Transverse colon (tissue), 4 donors: ENCODE data around the gene OR51I2. TPM values are rescaled to one million over a fixed set of nuclear protein-coding genes. Genes with fewer than 3 reads are reported as not detected.

Experiments used
- DNase-seq: peaks from one replicate; pipeline ENCODE4 v3.0.0-alpha.2; 2019
- H3K27ac ChIP-seq, 4 donors: fragments of 200-600 bp; sonication (generic); 2 replicates each; pipeline ENCODE4 v1.5.1; 2016 to 2018; ENCODE audit warnings: inconsistent platforms in 4 of 4
- H3K27me3 ChIP-seq: fragments of 200-600 bp; sonication (generic); 2 replicates; pipeline ENCODE4 v1.5.1; 2017; ENCODE audit warnings: inconsistent platforms
- H3K36me3 ChIP-seq, 4 donors: fragments of 200-600 bp; sonication (generic); 2 replicates each; pipeline ENCODE4 v1.5.1; 2017 to 2019; ENCODE audit warnings: inconsistent platforms in 4 of 4
- H3K4me1 ChIP-seq, 4 donors: fragments of 200-600 bp; sonication (generic); 2 replicates each; pipeline ENCODE4 v1.5.1; 2017 to 2020; ENCODE audit warnings: inconsistent platforms in 4 of 4
- H3K4me3 ChIP-seq, 4 donors: fragments of 200-600 bp; sonication (generic); 1 replicate in 1 of 4; 2 replicates in 3 of 4; pipeline versions ENCODE4 v1.5.1 to v1.6.1; 2017 to 2019; ENCODE audit warnings: inconsistent platforms in 4 of 4
- H3K9me3 ChIP-seq, 2 donors: fragments of 200-600 bp; sonication (generic); 2 replicates each; pipeline ENCODE4 v1.5.1; 2017 to 2019; ENCODE audit warnings: inconsistent platforms in 2 of 2
- EP300 ChIP-seq: sonication (generic); formaldehyde crosslinking; IDR thresholded peaks from one replicate; pipeline ENCODE4 v1.6.1; 2017; ENCODE audit warnings: antibody characterized with exemption, low read depth
- POLR2A ChIP-seq: fragments of 450-650 bp; IDR thresholded peaks from one replicate; pipeline ENCODE4 v1.6.1; 2016; ENCODE audit warnings: antibody characterized with exemption, mild to moderate bottlenecking, moderate library complexity
- POLR2AphosphoS5 ChIP-seq, 3 donors: sonication (generic); formaldehyde crosslinking; IDR thresholded peaks; one replicate each; pipeline ENCODE4 v1.6.1; 2016; ENCODE audit warnings: antibody characterized with exemption in 3 of 3
- WGBS, 2 donors: methylation state at CpG; one replicate each; pipeline ENCODE4 v1.1.5; 2018; ENCODE audit warnings: low coverage in 1 of 2; 5-methylcytosine and 5-hydroxymethylcytosine counted together
- in situ Hi-C, 4 donors: fragments of 200-750 bp; cut with MboI; loops; one replicate each; pipeline versions ENCODE4 v1.15.0 to v1.15.1; 2017; ENCODE audit warnings: low sequenced_read_pairs in 3 of 4, low pct_ligation_motif_present in 1 of 4, low pct_unique_long_range_greater_than_20kb in 1 of 4
- intact Hi-C: fragments of 100-400 bp; cut with DNase I; formaldehyde crosslinking; loops from one replicate; pipeline ENCODE4 v1.15.1; 2023; ENCODE audit warnings: low total_unique reads
- total RNA-seq, 4 donors: library from RNA; depleted of rRNA; stranded (reverse); fragments of >200 nt; gene quantifications; one replicate each; pipeline ENCODE4 v1.1.0, GENCODE V29; 2016
- TF ChIP-seq, protein P1 (sequence below), 5 experiments: fragments of 200-600 bp in 3 of 5; fragments of 450-650 bp in 2 of 5; sonication (generic) in 3 of 5; IDR thresholded peaks; 1 replicate in 2 of 5; 2 replicates in 3 of 5; pipeline ENCODE4 v1.5.1; 2016 to 2017; ENCODE audit warnings: antibody characterized with exemption in 5 of 5, inconsistent platforms in 3 of 5, mild to moderate bottlenecking in 2 of 5, moderate library complexity in 1 of 5

The OR51I2 gene
- total RNA-seq, 4 donors from 2014 or later: not detected

GRCh38 chr11:5489576-5490357 is 40.6 kb downstream of the OR51I2 start:
- no peak for DNase-seq
- TF ChIP-seq EP300 (no peak), POLR2AphosphoS5 (IDR thresholded peaks at IDR 0.05) (no peak), POLR2A (no peak)
- TF ChIP-seq, protein P1, sequence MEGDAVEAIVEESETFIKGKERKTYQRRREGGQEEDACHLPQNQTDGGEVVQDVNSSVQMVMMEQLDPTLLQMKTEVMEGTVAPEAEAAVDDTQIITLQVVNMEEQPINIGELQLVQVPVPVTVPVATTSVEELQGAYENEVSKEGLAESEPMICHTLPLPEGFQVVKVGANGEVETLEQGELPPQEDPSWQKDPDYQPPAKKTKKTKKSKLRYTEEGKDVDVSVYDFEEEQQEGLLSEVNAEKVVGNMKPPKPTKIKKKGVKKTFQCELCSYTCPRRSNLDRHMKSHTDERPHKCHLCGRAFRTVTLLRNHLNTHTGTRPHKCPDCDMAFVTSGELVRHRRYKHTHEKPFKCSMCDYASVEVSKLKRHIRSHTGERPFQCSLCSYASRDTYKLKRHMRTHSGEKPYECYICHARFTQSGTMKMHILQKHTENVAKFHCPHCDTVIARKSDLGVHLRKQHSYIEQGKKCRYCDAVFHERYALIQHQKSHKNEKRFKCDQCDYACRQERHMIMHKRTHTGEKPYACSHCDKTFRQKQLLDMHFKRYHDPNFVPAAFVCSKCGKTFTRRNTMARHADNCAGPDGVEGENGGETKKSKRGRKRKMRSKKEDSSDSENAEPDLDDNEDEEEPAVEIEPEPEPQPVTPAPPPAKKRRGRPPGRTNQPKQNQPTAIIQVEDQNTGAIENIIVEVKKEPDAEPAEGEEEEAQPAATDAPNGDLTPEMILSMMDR (IDR thresholded peaks at IDR 0.05): no peak
- 44 to 51% methylated on average over 5 of the region's 5 CpGs for WGBS, 2 donors
- intact Hi-C loops (loop anchor here (2.0 to 5.0 kb wide), 2 partner anchors 29 to 318 kb away; partner anchors contain the start of gene OR52N2), in situ Hi-C loops (no loop called here)
- Histone ChIP-seq H3K27me3 (no peaks in the 10 kb centered on the region), H3K27ac (no peak overlapping the region), H3K4me1 (no peaks in the 10 kb centered on the region), H3K9me3 (no peaks in the 10 kb centered on the region), H3K4me3 (no peak overlapping the region), H3K36me3 (no peaks in the 10 kb centered on the region)

DNA sequence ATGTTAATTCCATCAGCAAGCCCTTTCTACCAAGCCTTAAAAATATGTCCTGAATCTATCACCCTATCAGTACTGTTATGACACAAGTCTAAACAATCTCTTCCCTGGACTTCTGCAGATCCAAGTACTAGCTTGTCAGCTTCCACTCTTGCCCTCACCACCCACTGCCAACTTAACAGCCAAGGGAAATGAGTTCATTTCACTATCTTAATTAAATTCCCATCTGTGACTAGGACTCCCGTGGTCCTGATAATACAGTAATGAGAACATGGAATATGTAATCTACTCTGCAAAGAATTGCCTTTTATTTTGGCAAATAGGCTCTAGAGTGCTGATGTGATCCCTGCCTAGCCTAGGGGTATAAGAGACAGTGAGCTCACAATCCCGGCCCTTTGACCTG is 50.5 kb downstream of the OR51I2 start:
- no peak for DNase-seq
- no peak overlapping the region for H3K4me3 ChIP-seq
- no peaks in the 10 kb centered on the region for H3K9me3 ChIP-seq
- no peak overlapping the region for H3K27ac ChIP-seq
- intact Hi-C loops (no loop called here), in situ Hi-C loops (no loop called here)
- no peaks in the 10 kb centered on the region for H3K36me3 ChIP-seq
- no peaks in the 10 kb centered on the region for H3K4me1 ChIP-seq
- WGBS, 2 donors: 70 to 80% methylated on average over 1 to 2 of the region's 2 CpGs
- no peaks in the 10 kb centered on the region for H3K27me3 ChIP-seq
- TF ChIP-seq POLR2A (no peak), POLR2AphosphoS5 (IDR thresholded peaks at IDR 0.05) (no peak), EP300 (no peak)
- TF ChIP-seq, protein P1 (IDR thresholded peaks at IDR 0.05): no peak

DNA sequence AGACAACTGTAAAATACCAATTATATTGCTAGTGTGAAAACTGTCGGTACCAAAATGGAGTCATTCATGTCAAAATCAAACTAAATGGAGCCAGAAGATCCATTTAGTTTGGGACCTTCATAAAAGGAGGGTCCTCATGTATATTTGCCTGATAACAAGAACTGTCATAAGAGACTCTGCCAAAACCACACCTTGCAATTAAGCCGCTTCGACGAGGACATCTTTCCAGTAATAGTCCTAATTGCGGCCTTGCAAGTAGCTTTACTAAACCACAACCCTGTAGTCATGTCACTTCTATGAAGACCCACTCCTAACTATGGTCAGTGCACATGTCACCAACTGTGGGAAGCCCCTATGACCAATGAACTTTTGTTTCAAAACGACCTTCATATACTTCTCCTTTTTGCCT is 51.3 kb downstream of the OR51I2 start:
- in situ Hi-C loops: no loop called here

DNA sequence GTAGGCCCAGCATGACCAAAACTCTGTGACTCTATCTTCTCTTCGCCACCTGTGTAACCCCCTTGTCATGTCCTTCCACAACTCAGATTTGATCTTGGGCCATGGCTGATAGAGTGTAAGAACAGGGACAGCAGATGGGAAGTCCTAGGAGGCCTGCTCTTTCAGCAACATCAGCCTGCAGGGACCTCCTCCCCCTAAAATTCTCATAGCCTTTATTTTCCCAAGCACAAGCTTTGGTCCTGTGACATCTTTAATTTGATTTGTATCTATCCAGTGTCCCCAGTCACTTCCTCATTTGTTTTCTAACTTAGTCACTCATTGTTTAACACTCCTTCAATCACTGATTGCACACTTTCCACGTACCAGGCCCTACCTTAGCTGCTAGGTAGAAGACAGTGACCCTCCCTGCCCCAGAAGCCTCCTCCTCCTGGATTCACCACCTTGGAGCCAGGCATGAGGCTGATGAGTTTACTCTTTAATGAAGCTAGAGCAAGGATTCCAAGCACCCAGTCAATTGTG is 55.3 kb downstream of the OR51I2 start:
- no peak overlapping the region for H3K27ac ChIP-seq
- 60 to 68% methylated on average over 1 to 2 of the region's 2 CpGs for WGBS, 2 donors
- DNase-seq: no peak
- intact Hi-C loops (no loop called here), in situ Hi-C loops (no loop called here)
- no peaks in the 10 kb centered on the region for H3K27me3 ChIP-seq
- no peaks in the 10 kb centered on the region for H3K9me3 ChIP-seq
- TF ChIP-seq POLR2AphosphoS5 (IDR thresholded peaks at IDR 0.05): no peak
- no peak for TF ChIP-seq EP300
- TF ChIP-seq POLR2A: no peak
- TF ChIP-seq, protein P1 (IDR thresholded peaks at IDR 0.05): no peak
- no peaks in the 10 kb centered on the region for H3K36me3 ChIP-seq
- H3K4me3 ChIP-seq: no peak overlapping the region
- H3K4me1 ChIP-seq: no peaks in the 10 kb centered on the region

More for the DNA sequence above, 51.3 kb downstream of the OR51I2 start:
- no peaks in the 10 kb centered on the region for H3K9me3 ChIP-seq
- no peak for DNase-seq
- no peaks in the 10 kb centered on the region for H3K27me3 ChIP-seq
- intact Hi-C loops: no loop called here
- TF ChIP-seq POLR2A: no peak
- no peak for TF ChIP-seq EP300
- TF ChIP-seq, protein P1 (IDR thresholded peaks at IDR 0.05): no peak
- TF ChIP-seq POLR2AphosphoS5 (IDR thresholded peaks at IDR 0.05): no peak
- WGBS, 2 donors: 76 to 100% methylated on average over 1 to 6 of the region's 6 CpGs
- H3K4me1 ChIP-seq: no peaks in the 10 kb centered on the region
- H3K4me3 ChIP-seq: no peak overlapping the region
- H3K36me3 ChIP-seq: no peaks in the 10 kb centered on the region
- H3K27ac ChIP-seq: no peak overlapping the region
